KBM-7 (cell line): ENCODE data around the gene CSK.

Experiments
- DNase-seq: peaks from one replicate; pipeline ENCODE4 v3.0.0-alpha.2; 2015
- in situ Hi-C: fragments of 300-500 bp; cut with MboI; formaldehyde crosslinking; loops from 2 replicates; pipeline ENCODE4 v1.14.3; 2020; ENCODE audit warnings: low sequenced_read_pairs, low pct_unique_long_range_greater_than_20kb, mixed read lengths

The CSK gene

GRCh38 chr15:74768771-74769342 lies 13.0 kb upstream of the CSK start:
- peak; percentile 86 for DNase-seq
- in situ Hi-C loops, result no loop called here

- in situ Hi-C loops, result no loop called here
These were observed 12.3 kb upstream of the CSK start for GRCh38 chr15:74769463-74770025.

GRCh38 chr15:74770211-74770903 lies 11.5 kb upstream of the CSK start:
- no peak for DNase-seq
- in situ Hi-C loops, result no loop called here

More at GRCh38 chr15:74769463-74770025, 12.3 kb upstream of the CSK start:
- DNase-seq, result no peak

- in situ Hi-C loops, result no loop called here
- DNase-seq, result no peak
These were observed 8.6 kb upstream of the CSK start for GRCh38 chr15:74773329-74773728.

- no peak for DNase-seq
- in situ Hi-C loops, result no loop called here
These were observed 8.1 kb upstream of the CSK start for GRCh38 chr15:74773731-74774252.

GRCh38 chr15:74775132-74775562 lies 6.7 kb upstream of the CSK start:
- DNase-seq, result no peak
- in situ Hi-C loops, result no loop called here

- no peak for DNase-seq
- in situ Hi-C loops, result no loop called here
These were observed 6.0 kb upstream of the CSK start for GRCh38 chr15:74775894-74776293.

GRCh38 chr15:74776821-74777768 lies 4.8 kb upstream of the CSK start:
- in situ Hi-C loops, result no loop called here

GRCh38 chr15:74777769-74778598 lies 3.9 kb upstream of the CSK start:
- in situ Hi-C loops, result no loop called here
- DNase-seq, result peak; percentile 47

More at GRCh38 chr15:74776821-74777768, 4.8 kb upstream of the CSK start:
- peak; percentile 97 for DNase-seq

- in situ Hi-C loops, result no loop called here
- no peak for DNase-seq
These were observed 3.3 kb upstream of the CSK start for GRCh38 chr15:74778599-74778970.

GRCh38 chr15:74779162-74779648 lies 2.7 kb upstream of the CSK start:
- no peak for DNase-seq
- in situ Hi-C loops, result no loop called here

GRCh38 chr15:74780523-74781430 lies 1.1 kb upstream of the CSK start:
- in situ Hi-C loops, result no loop called here
- DNase-seq, result peak; percentile 80

GRCh38 chr15:74782259-74783071 lies 585 bp downstream of the CSK start:
- in situ Hi-C loops, result no loop called here
- DNase-seq, result peak; percentile 63

GRCh38 chr15:74783072-74783807 lies 1.4 kb downstream of the CSK start:
- peak; percentile 92 for DNase-seq
- in situ Hi-C loops, result no loop called here

GRCh38 chr15:74783808-74784175 lies 1.9 kb downstream of the CSK start:
- in situ Hi-C loops, result no loop called here
- DNase-seq, result no peak
